Breast epithelium (tissue), 3 donors: Measurements from ENCODE around the gene VEPH1.

Experiments used
- POLR2A ChIP-seq: fragments of 450-650 bp; IDR thresholded peaks from one replicate; pipeline ENCODE4 v1.6.1; 2016; ENCODE audit warnings: antibody characterized with exemption, mild to moderate bottlenecking, moderate library complexity
- TF ChIP-seq, protein P1 (sequence below), 3 donors: fragments of 450-650 bp; IDR thresholded peaks; one replicate each; pipeline ENCODE4 v1.5.1; 2016 to 2017; ENCODE audit warnings: antibody characterized with exemption in 3 of 3, mild to moderate bottlenecking in 3 of 3, moderate library complexity in 3 of 3

DNA sequence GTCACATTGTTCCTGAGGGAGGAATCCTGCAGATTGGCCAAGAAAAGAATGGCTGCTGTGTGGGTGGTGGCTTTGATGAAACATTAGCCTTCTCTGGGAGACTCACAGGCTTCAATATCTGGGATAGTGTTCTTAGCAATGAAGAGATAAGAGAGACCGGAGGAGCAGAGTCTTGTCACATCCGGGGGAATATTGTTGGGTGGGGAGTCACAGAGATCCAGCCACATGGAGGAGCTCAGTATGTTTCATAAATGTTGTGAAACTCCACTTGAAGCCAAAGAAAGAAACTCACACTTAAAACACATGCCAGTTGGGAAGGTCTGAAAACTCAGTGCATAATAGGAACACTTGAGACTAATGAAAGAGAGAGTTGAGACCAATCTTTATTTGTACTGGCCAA, 60.5 kb downstream of the VEPH1 start:
- TF ChIP-seq, protein P1, sequence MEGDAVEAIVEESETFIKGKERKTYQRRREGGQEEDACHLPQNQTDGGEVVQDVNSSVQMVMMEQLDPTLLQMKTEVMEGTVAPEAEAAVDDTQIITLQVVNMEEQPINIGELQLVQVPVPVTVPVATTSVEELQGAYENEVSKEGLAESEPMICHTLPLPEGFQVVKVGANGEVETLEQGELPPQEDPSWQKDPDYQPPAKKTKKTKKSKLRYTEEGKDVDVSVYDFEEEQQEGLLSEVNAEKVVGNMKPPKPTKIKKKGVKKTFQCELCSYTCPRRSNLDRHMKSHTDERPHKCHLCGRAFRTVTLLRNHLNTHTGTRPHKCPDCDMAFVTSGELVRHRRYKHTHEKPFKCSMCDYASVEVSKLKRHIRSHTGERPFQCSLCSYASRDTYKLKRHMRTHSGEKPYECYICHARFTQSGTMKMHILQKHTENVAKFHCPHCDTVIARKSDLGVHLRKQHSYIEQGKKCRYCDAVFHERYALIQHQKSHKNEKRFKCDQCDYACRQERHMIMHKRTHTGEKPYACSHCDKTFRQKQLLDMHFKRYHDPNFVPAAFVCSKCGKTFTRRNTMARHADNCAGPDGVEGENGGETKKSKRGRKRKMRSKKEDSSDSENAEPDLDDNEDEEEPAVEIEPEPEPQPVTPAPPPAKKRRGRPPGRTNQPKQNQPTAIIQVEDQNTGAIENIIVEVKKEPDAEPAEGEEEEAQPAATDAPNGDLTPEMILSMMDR (IDR thresholded peaks at IDR 0.05): no peak
- no peak for TF ChIP-seq POLR2A
